K562 (cell line): ENCODE measurements around the gene KLB. TPM values are rescaled to one million over a fixed set of nuclear protein-coding genes. Genes with fewer than 3 reads are reported as not detected.

Experiments
- ATF7 ChIP-seq: fragments of 450-650 bp; IDR thresholded peaks from 2 replicates; pipeline ENCODE4 v1.7.1; 2014; ENCODE audit warnings: mild to moderate bottlenecking, moderate library complexity
- DMBX1 ChIP-seq: fragments of 250-450 bp; sonication (Bioruptor Pico); IDR thresholded peaks from 2 replicates; pipeline ENCODE4 v1.8.0; 2022; ENCODE audit warnings: inconsistent platforms, mild to moderate bottlenecking, moderate library complexity, borderline replicate concordance
- GTF2A2 ChIP-seq: IDR thresholded peaks from 2 replicates; pipeline ENCODE4 v1.6.1; 2016; ENCODE audit warnings: mild to moderate bottlenecking, missing genetic modification characterization, missing compliant biosample characterization
- HBP1 ChIP-seq: fragments of 450-650 bp; formaldehyde crosslinking; IDR thresholded peaks from 2 replicates; pipeline ENCODE4 v1.4.0; 2022; ENCODE audit warnings: missing genetic modification characterization
- IRF2 ChIP-seq: sonication (generic); formaldehyde crosslinking; IDR thresholded peaks from 2 replicates; pipeline ENCODE4 v1.8.1; 2022; ENCODE audit warnings: mild to moderate bottlenecking, missing genetic modification reagents
- KDM1A ChIP-seq, 2 experiments: fragments of 450-650 bp; IDR thresholded peaks; 2 replicates each; pipeline ENCODE4 v1.6.1; 2016; ENCODE audit warnings: mild to moderate bottlenecking in 2 of 2
- KLF10 ChIP-seq: fragments of 250-450 bp; sonication (Bioruptor Pico); IDR thresholded peaks from 2 replicates; pipeline ENCODE4 v1.6.1; 2021; ENCODE audit warnings: matching md5 sums
- NR2C2 ChIP-seq, 2 experiments: fragments of 200-800 bp in 1 of 2; sonication (Bioruptor generic) in 1 of 2; sonication (generic) in 1 of 2; formaldehyde crosslinking in 1 of 2; IDR thresholded peaks; 2 replicates each; pipeline versions ENCODE4 v1.6.1 to v1.8.0; 2016 to 2022; ENCODE audit warnings: mild to moderate bottlenecking in 1 of 2, missing compliant biosample characterization in 1 of 2, missing genetic modification characterization in 1 of 2, missing genetic modification reagents in 1 of 2
- OTX1 ChIP-seq: fragments of 450-650 bp; formaldehyde crosslinking; IDR thresholded peaks from 2 replicates; pipeline ENCODE4 v1.4.0; 2022; ENCODE audit warnings: mild to moderate bottlenecking
- TAL1 ChIP-seq: fragments of 450-650 bp; IDR thresholded peaks from 2 replicates; pipeline ENCODE4 v1.6.1; 2016; ENCODE audit warnings: mild to moderate bottlenecking
- TFAM ChIP-seq: fragments of 250-450 bp; sonication (Bioruptor Pico); conservative IDR thresholded peaks from 2 replicates; pipeline ENCODE4 v1.5.0; 2021; ENCODE audit warnings: mild to moderate bottlenecking, moderate library complexity
- THAP7 ChIP-seq: fragments of 250-450 bp; sonication (Bioruptor Pico); IDR thresholded peaks from 2 replicates; pipeline ENCODE4 v1.5.0; 2021
- TSC22D4 ChIP-seq: fragments of 450-650 bp; IDR thresholded peaks from 2 replicates; pipeline ENCODE4 v1.6.1; 2016; ENCODE audit warnings: missing genetic modification characterization, missing biosample characterization, control low read depth
- ZNF175 ChIP-seq: fragments of 200-800 bp; sonication (Bioruptor generic); IDR thresholded peaks from 2 replicates; pipeline ENCODE4 v1.6.1; 2016; ENCODE audit warnings: low read depth, mild to moderate bottlenecking, missing genetic modification characterization, missing compliant biosample characterization
- ZNF41 ChIP-seq: fragments of 250-450 bp; sonication (Bioruptor Pico); conservative IDR thresholded peaks from 2 replicates; pipeline ENCODE4 v1.4.0; 2020; ENCODE audit warnings: mild to moderate bottlenecking
- ZNF668 ChIP-seq: fragments of 250-450 bp; sonication (Bioruptor Pico); IDR thresholded peaks from 2 replicates; pipeline ENCODE4 v1.8.0; 2022; ENCODE audit warnings: mild to moderate bottlenecking, inconsistent platforms
- ZSCAN32 ChIP-seq: fragments of 450-650 bp; formaldehyde crosslinking; IDR thresholded peaks from 2 replicates; pipeline ENCODE4 v1.4.0; 2020; ENCODE audit warnings: mild to moderate bottlenecking, moderate library complexity
- polyA plus RNA-seq, 8 experiments: library from polyadenylated mRNA; depleted of rRNA in 4 of 8; stranded (reverse) in 5 of 8; unstranded in 3 of 8; fragments of >200 nt; fragmentation: Nextera tagmentation in 2 of 8; fragmentation: Illumina TruSeq in 1 of 8; extraction: Ambion mirVana in 2 of 8; extraction: Trizol in 1 of 8; gene quantifications; 2 replicates each; pipeline versions ENCODE4 v1.2.1 to v1.2.3, GENCODE V29; 2011 to 2014; ENCODE audit warnings: inconsistent platforms in 1 of 8, missing spikeins in 1 of 8
- total RNA-seq, 7 experiments: library from RNA; depleted of rRNA in 6 of 7; stranded (reverse); fragments of >200 nt in 6 of 7; fragmentation: Illumina TruSeq in 2 of 7; extraction: Trizol in 2 of 7; gene quantifications; 2 replicates each; pipeline versions ENCODE4 v1.2.1 to v1.2.3, GENCODE V29; 2011 to 2021; ENCODE audit warnings: low replicate concordance in 1 of 7
- TF ChIP-seq, protein P1 (sequence below): fragments of 250-450 bp; sonication (Bioruptor Pico); IDR thresholded peaks from 2 replicates; pipeline ENCODE4 v1.8.0; 2022; ENCODE audit warnings: inconsistent platforms
- TF ChIP-seq, protein P2 (sequence below): fragments of 250-450 bp; sonication (Bioruptor Pico); IDR thresholded peaks from 2 replicates; pipeline ENCODE4 v1.4.0; 2020
- TF ChIP-seq, protein P3 (sequence below): fragments of 450-650 bp; IDR thresholded peaks from 2 replicates; pipeline ENCODE4 v1.6.1; 2016; ENCODE audit warnings: missing biosample characterization, missing genetic modification characterization
- TF ChIP-seq, protein P4 (sequence below): sonication (generic); formaldehyde crosslinking; IDR thresholded peaks from 2 replicates; pipeline ENCODE4 v1.8.0; 2022; ENCODE audit warnings: missing genetic modification reagents, mild to moderate bottlenecking, borderline replicate concordance

The KLB gene
- total and polyA plus RNA-seq, 9 of the 15 experiments (the other 6 are each of a cell fraction or from before 2014, with no cell fraction given), result 0.04 to 0.13 TPM; not detected in 7

DNA sequence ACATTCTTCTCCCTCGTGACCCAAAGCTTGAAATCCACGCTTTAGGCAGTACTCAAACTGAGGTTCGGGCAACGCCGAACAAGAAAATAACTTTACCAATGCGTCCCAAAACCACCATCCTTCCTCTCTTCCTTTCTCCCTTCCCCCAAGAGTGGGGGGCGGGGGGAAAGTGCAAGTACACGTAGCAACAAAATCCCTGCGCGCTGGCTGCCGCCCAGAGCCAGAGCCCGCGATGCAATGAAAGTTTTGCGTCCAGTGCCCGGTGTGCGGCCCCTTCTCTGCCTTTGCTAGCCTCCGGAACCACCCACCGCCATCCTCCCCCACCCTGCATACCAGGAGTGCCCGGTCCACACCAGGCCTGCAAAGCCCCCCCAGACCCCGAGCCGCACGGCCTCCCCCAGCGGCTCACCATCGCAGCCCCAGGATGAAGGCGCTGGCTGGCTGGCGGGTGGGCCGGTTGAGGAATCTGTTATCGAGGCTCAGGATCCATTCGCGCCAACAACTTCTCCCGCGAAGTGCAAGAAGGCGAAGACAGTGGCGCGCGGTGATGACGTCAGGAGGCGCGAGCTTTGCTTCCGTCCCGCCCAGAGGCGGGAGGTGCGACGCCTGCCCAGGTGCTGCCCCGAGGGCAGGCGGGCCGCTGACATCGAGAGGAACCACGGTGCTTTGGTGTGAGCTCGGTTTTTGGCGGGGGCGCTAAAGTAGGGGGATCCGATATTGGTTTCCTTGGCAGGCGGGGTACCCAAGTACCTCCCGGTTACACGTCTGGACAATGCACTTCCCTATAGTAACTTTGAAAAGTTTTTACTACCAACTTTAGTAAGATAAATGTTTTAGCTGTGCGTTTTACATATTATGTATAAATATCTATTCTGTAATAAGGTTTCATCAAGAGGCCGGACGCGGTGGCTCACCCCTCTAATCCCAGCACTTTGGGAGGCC is 40.6 kb upstream of the KLB start, which contains the start of gene RFC1 (continued):
- no peak for TF ChIP-seq ZSCAN32
- no peak for TF ChIP-seq ZNF668
- peak; percentile 80 for TF ChIP-seq NR2C2 (CRISPR knock-in tag; IDR thresholded peaks at IDR 0.05)
- peak; percentile 62 for TF ChIP-seq NR2C2 (tag; IDR thresholded peaks at IDR 0.05)
- TF ChIP-seq, protein P1, sequence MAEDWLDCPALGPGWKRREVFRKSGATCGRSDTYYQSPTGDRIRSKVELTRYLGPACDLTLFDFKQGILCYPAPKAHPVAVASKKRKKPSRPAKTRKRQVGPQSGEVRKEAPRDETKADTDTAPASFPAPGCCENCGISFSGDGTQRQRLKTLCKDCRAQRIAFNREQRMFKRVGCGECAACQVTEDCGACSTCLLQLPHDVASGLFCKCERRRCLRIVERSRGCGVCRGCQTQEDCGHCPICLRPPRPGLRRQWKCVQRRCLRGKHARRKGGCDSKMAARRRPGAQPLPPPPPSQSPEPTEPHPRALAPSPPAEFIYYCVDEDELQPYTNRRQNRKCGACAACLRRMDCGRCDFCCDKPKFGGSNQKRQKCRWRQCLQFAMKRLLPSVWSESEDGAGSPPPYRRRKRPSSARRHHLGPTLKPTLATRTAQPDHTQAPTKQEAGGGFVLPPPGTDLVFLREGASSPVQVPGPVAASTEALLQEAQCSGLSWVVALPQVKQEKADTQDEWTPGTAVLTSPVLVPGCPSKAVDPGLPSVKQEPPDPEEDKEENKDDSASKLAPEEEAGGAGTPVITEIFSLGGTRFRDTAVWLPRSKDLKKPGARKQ, result no peak
- TF ChIP-seq DMBX1 (CRISPR knock-in tag), result peak; percentile 92
- TF ChIP-seq OTX1 (CRISPR knock-in tag), result no peak
- TF ChIP-seq, protein P2, sequence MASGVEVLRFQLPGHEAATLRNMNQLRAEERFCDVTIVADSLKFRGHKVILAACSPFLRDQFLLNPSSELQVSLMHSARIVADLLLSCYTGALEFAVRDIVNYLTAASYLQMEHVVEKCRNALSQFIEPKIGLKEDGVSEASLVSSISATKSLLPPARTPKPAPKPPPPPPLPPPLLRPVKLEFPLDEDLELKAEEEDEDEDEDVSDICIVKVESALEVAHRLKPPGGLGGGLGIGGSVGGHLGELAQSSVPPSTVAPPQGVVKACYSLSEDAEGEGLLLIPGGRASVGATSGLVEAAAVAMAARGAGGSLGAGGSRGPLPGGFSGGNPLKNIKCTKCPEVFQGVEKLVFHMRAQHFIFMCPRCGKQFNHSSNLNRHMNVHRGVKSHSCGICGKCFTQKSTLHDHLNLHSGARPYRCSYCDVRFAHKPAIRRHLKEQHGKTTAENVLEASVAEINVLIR (CRISPR knock-in tag), result peak; percentile 96
- TF ChIP-seq, protein P3, sequence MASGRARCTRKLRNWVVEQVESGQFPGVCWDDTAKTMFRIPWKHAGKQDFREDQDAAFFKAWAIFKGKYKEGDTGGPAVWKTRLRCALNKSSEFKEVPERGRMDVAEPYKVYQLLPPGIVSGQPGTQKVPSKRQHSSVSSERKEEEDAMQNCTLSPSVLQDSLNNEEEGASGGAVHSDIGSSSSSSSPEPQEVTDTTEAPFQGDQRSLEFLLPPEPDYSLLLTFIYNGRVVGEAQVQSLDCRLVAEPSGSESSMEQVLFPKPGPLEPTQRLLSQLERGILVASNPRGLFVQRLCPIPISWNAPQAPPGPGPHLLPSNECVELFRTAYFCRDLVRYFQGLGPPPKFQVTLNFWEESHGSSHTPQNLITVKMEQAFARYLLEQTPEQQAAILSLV (tag), result peak; percentile 18; the same call in 1 of the 2 replicates
- TF ChIP-seq TSC22D4 (tag), result no peak
- TF ChIP-seq ATF7, result peak; percentile 95
- TF ChIP-seq TAL1, result no peak
- TF ChIP-seq KLF10 (CRISPR knock-in tag), result no peak
- 0 out of 2 replicates have a peak, but pooled peaks have one; percentile 38 for TF ChIP-seq ZNF41 (CRISPR knock-in tag)
- TF ChIP-seq ZNF175, result peak; percentile 88
- TF ChIP-seq HBP1 (CRISPR knock-in tag), result no peak
- no peak for TF ChIP-seq TFAM (CRISPR knock-in tag)
- no peak for TF ChIP-seq THAP7 (CRISPR knock-in tag)
- TF ChIP-seq, protein P4, sequence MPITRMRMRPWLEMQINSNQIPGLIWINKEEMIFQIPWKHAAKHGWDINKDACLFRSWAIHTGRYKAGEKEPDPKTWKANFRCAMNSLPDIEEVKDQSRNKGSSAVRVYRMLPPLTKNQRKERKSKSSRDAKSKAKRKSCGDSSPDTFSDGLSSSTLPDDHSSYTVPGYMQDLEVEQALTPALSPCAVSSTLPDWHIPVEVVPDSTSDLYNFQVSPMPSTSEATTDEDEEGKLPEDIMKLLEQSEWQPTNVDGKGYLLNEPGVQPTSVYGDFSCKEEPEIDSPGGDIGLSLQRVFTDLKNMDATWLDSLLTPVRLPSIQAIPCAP (CRISPR knock-in tag), result peak; percentile 92
- TF ChIP-seq KDM1A (IDR thresholded peaks at IDR 0.05), result peak in 1 of 2 experiments; percentile 41; a peak in 1 of 4 replicates
- TF ChIP-seq GTF2A2 (tag), result no peak
- no peak for TF ChIP-seq IRF2 (CRISPR knock-in tag)
